Large intestine (tissue), 3 donors: ENCODE results near the gene SLC25A46. TPM values are rescaled to one million over a fixed set of nuclear protein-coding genes. Genes with fewer than 3 reads are reported as not detected.
"Not testable (repeated sequence)": the region's sequence is repeated elsewhere in the genome, so short reads cannot be mapped to it uniquely, and the experiment has no call there.

Experiments
- DNase-seq, 2 donors: peaks; one replicate each; pipeline versions ENCODE4 v3.0.0 to v3.0.0-alpha.2; 2013
- H3K27ac ChIP-seq: one replicate; pipeline ENCODE4 v1.5.1; 2013; ENCODE audit warnings: low read length
- H3K27me3 ChIP-seq: 2 replicates; pipeline ENCODE4 v1.6.1; 2013; ENCODE audit warnings: low read length; ENCODE audit not compliant: control insufficient read depth, insufficient read depth
- H3K36me3 ChIP-seq: 2 replicates; pipeline ENCODE4 v1.6.1; 2013; ENCODE audit warnings: low read length; ENCODE audit not compliant: control insufficient read depth, insufficient read depth
- H3K4me1 ChIP-seq: one replicate; pipeline ENCODE4 v1.6.1; 2013; ENCODE audit warnings: low read length; ENCODE audit not compliant: control insufficient read depth, insufficient read depth
- H3K4me3 ChIP-seq: one replicate; pipeline ENCODE4 v1.5.1; 2013; ENCODE audit warnings: low read length
- H3K9me3 ChIP-seq: one replicate; pipeline ENCODE4 v1.6.1; 2013; ENCODE audit warnings: mild to moderate bottlenecking, low read depth, low read length, moderate library complexity; ENCODE audit not compliant: control insufficient read depth
- WGBS: methylation state at CpG from one replicate; pipeline ENCODE4 v1.1.5; 2013; ENCODE audit warnings: low lambda C conversion rate; ENCODE audit not compliant: insufficient coverage; 5-methylcytosine and 5-hydroxymethylcytosine counted together
- polyA plus RNA-seq: library from polyadenylated mRNA; unstranded; fragments of 120-200 nt; gene quantifications from one replicate; pipeline ENCODE4 v1.2.1, GENCODE V29; 2013

Gene SLC25A46
- polyA plus RNA-seq, 1 donor = 48.3 TPM

DNA sequence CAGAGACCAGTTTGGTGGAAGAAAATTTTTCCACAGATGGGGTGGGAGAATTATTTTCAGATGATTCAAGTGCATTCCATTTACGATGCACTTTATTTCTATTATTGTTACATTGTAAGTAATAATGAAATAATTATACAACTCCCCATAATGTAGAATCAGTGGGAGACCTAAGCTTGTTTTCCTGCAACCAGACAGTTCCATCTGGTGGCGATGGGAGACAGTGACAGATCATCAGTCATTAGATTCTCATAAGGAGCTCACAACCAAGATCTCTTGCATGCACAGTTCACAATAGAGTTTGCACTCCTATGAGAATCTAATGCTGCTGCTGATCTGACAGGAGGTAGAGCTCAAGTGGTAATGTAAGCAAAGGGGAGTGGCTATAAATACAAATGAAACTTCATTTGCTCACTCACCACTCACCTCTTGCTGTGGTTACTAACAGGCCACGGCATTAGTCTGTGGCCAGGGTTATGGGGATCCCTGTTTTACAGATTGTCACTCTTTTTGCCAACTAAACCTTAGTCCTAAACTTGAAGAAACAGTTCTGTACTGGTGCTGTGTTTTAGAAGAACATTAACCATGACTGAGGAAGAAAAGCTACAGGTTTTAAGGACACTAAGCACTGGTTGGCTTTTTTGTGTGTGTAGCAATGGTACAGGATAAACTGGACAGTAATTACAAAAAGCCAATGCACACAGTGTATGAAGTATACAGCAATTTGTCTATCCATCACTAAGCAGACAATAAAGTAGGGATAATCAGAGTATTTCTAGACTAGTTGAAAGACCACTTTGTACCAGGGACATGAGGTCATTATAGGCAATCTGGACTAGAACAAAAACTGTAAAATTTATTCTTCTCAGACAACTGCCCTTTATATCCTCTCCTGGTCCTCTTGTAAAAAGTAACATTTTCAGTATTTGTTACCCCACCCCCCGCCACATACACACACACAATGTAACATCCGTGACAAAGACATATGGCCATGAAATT is 22.3 kb upstream of the SLC25A46 start:
- Histone ChIP-seq H3K36me3 (no peaks in the 10 kb centered on the region), H3K4me3 (no peak overlapping the region), H3K27me3 (no peaks in the 10 kb centered on the region), H3K4me1 (no peaks in the 10 kb centered on the region), H3K9me3 (no peaks in the 10 kb centered on the region), H3K27ac (no peak overlapping the region)
- 100% methylated on average over 1 of the region's 5 CpGs for WGBS
- DNase-seq = no peak

DNA sequence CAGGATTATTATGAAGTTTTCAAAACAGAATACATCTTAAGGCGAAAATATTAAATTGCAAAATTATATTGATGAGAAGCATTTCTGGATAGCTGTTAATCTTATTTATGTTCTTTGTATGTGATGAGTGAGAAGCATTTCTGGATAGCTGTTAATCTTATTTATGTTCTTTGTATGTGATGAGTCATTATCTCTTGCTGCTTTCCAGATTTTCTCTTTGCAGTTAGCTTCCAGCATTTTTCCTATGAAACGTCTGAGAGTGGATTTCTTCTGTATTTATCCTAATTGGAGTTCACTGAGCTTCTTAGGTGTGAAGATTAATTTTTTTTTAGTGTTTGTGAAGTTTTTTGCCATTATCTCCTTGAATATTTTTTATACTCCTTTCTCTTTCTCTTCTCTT is 20.5 kb upstream of the SLC25A46 start:
- H3K36me3 ChIP-seq = no peaks in the 10 kb centered on the region
- no peaks in the 10 kb centered on the region for H3K9me3 ChIP-seq
- H3K4me3 ChIP-seq = no peak overlapping the region
- H3K4me1 ChIP-seq = no peaks in the 10 kb centered on the region
- 72% methylated on average over 2 of the region's 2 CpGs for WGBS
- no peak for DNase-seq
- no peaks in the 10 kb centered on the region for H3K27me3 ChIP-seq
- no peak overlapping the region for H3K27ac ChIP-seq

DNA sequence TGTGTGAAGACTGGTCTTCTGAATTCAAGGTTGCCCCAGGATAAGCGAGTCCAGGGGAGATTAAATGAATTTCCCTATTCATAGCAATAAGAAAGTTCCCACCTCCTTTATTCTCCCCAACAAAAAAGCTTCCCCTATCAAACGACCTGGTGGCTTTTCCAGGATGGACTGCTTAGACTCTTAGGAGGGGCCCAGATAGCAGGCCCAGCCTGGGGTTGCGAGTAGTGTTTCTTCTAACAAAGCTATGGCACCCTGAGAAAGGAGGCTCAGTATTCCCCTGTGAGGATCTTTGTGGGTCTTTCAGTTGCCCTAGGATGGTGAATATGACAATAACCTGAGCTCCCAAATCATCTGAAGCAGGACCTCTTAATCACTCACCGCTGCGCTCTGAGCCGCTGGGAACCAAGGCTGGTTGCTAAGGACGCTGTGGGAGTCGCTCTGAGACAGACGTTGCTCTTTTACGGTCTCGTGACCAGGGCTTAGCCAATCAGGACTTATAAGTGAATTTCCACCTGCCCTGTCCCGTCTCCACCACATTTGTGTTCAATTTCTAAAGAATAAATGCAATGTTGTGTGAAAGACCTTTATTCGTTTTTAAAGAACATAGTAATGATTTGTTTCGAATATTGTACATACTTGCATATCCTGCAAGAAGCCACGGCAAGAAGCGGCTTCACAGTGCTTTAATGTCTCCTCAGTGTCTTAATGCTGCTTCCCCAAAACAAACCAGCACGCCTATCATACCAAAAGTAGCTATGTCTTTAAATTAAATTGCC is 12.4 kb upstream of the SLC25A46 start, which contains the start of gene TMEM232:
Gene TMEM232, minus strand, starts transcription at position 423 of the 776 bp plus-strand sequence. CDS start 59,319 bp downstream, outside the sequence.
- peak within 1 kb of the TSS; percentile 35 for H3K27ac ChIP-seq
- H3K36me3 ChIP-seq = no peaks in the 10 kb centered on the region
- no peaks in the 10 kb centered on the region for H3K27me3 ChIP-seq
- H3K4me1 ChIP-seq = no peaks in the 10 kb centered on the region
- WGBS = 0% methylated on average over 2 of the region's 17 CpGs
- peak; percentile 66 to 83 for DNase-seq
- peak within 1 kb of the TSS; percentile 58 for H3K4me3 ChIP-seq
- H3K9me3 ChIP-seq = no peaks in the 10 kb centered on the region

DNA sequence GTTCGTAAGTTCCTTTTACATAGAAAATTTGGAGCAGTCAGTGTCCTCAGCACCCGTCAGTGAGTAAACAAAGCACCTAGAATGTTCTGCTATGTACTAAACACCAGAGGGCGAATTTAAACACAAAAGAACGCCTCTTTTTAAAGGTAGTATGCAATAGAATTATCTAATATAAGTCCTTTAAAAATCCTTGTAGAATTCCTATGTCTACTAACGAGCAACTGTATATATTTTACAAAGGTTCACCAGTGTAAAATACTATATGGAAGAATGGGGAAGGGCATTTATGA is 11.8 kb upstream of the SLC25A46 start:
- Histone ChIP-seq H3K9me3 (no peaks in the 10 kb centered on the region), H3K4me3 (peak overlapping the region; percentile 58), H3K27ac (peak overlapping the region; percentile 35), H3K36me3 (no peaks in the 10 kb centered on the region), H3K27me3 (no peaks in the 10 kb centered on the region), H3K4me1 (no peaks in the 10 kb centered on the region)
- DNase-seq = no peak
- WGBS = 40% methylated on average over 3 of the region's 5 CpGs

DNA sequence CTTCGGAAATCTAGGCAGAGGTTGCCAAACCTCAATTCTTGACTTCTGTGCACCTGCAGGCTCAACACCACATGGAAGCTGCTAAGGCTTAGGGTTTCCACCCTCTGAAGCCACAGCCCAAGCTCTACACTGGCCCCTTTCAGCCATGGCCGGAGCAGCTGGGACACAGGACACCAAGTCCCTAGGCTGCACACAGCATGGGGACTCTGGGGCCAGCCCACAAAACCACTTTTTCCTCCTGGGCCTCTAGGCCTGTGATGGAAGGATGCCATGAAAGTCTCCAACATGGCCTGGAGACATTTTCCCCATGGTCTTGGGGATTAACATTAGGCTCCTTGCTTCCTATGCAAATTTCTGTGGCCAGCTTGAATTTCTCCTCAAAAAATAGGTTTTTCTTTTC is 7.3 kb upstream of the SLC25A46 start:
- no CpG with 5 or more reads among the region's 2 CpGs for WGBS
- H3K9me3 ChIP-seq, H3K36me3 ChIP-seq, H3K27me3 ChIP-seq, DNase-seq, H3K4me3 ChIP-seq, H3K4me1 ChIP-seq, H3K27ac ChIP-seq: not testable (repeated sequence)

DNA sequence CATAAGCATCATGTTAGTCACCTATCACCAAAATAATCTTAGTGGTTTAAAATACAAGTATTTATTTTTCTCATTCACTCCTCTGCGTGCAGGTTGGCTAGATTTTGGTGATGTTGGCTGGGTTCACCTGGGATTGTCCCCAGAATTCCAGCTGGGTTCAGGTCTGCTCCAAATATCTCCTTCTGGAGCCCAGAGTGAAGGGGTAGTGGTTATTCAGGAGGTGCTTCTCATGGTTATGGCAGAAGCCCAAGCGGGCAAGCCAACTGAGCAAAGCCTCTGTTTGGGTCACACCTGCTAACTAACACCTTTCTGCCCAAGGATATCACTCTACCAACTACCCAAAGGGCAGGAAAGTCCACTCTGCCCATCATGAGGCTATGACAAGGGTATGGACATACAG is 4.7 kb upstream of the SLC25A46 start:
- DNase-seq = no peak
- Histone ChIP-seq H3K4me1 (no peaks in the 10 kb centered on the region), H3K36me3 (no peaks in the 10 kb centered on the region), H3K27ac (no peak overlapping the region), H3K27me3 (no peaks in the 10 kb centered on the region), H3K4me3 (no peak overlapping the region), H3K9me3 (no peaks in the 10 kb centered on the region)
- no CpG with 5 or more reads among the region's 2 CpGs for WGBS

DNA sequence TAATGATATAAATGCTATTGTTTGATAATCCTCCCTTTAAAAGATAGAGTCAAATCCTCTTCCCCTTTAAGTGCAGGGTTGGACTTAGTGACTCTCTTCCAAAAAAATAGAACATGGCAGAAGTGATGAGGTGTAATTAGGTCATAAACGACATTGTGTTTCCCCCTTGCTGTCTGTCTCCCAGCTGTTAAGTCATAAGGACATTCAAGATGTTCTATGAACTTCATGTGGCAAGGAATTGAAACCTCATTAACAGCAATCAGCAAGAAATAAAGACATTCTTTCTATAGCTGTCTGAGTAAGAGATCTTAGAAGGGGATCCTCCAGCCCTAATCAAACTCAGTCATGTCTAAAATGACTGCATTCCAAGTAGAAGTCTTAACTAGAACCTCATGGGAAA is 3.3 kb upstream of the SLC25A46 start:
- no peak overlapping the region for H3K4me3 ChIP-seq
- no peaks in the 10 kb centered on the region for H3K27me3 ChIP-seq
- H3K9me3 ChIP-seq = no peaks in the 10 kb centered on the region
- DNase-seq = peak in 1 of 2 donors; percentile 9
- peaks cover 3% of the 10 kb centered on the region for H3K4me1 ChIP-seq
- no CpG with 5 or more reads among the region's 1 CpG for WGBS
- H3K36me3 ChIP-seq = no peaks in the 10 kb centered on the region
- no peak overlapping the region for H3K27ac ChIP-seq

DNA sequence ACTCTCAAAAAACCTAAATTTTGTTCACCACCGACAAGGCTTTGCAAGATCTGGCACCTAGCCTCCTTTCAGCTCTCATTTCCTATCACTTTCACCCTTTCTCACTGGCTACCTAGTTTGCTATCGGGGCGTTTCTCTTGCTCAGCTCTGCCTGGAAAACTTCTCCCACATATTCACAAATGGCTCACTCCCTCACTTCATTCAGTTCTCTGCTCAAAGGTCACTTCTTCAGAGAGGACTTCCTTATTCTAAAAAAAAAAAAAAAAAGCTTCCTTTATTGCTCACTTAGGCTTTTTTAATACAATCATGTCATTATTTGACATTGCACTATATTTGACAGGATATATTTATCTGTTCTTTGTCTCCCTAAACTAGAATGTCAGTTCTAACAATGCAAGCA is 2.1 kb upstream of the SLC25A46 start:
- Histone ChIP-seq H3K9me3 (no peaks in the 10 kb centered on the region), H3K27me3 (no peaks in the 10 kb centered on the region), H3K36me3 (no peaks in the 10 kb centered on the region), H3K4me1 (peaks cover 3% of the 10 kb centered on the region), H3K27ac (peak overlapping the region; percentile 65), H3K4me3 (peak overlapping the region; percentile 15)
- WGBS = no CpG with 5 or more reads among the region's 3 CpGs
- DNase-seq = peak; percentile 63 to 83

DNA sequence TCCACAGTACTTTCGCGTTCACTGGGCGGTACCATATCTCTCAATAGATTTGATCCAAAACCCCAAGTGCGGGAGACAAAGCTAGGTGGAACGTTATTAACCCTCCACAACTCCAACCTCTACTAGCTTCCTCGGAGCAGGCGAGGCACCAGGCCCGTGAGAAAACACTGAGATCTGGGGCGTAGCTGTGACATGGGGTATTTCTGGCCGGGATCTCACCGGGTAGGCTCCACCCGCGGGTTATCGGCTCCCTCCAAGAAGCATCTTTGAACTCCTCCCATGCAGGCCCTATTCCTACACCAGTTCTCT is 350 bp upstream of the SLC25A46 start:
- WGBS = no CpG with 5 or more reads among the region's 14 CpGs
- Histone ChIP-seq H3K27me3 (no peaks in the 10 kb centered on the region), H3K36me3 (no peaks in the 10 kb centered on the region), H3K4me3 (peak overlapping the region; percentile 94), H3K4me1 (peaks cover 3% of the 10 kb centered on the region), H3K27ac (peak overlapping the region; percentile 90), H3K9me3 (no peaks in the 10 kb centered on the region)
- no peak for DNase-seq

DNA sequence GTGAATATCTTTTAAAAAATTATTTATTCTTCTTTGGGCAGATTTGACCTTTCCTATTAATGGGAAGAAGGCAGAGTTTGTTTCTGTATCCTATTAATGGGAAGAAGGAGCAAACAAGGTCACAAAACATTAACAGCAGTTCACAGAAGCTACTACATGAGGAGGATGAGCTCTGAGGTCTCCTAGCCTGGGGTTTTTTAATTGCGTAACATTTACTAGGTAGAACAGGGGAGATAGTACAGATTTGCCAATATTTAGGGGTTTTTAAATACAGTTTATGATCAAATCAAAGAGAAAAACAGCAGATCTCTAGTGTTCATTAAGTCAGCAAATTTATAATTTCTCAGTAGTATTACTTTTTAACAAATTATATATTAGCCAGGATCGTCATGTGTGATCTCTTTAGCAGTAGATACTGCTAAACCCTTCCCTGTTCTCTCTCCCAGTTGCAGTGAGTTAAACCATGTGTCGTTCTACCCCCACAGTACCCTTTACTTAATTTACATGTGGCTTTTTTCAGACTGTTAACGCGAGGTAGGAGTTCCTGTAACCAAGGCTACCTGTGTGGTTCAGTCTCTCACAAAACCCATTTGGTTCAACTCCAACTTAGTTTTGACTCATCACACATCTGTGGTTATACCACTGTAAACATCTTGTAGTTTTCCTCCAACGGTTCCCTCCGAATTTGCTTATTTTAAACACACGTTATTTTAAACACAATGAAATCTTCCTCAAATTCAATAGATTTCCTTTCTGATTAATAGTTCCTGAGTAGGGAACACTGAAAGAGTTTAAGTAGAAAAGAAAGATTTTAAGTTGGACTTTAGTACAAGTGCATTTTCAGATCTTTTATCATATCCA is 13.3 kb downstream of the SLC25A46 start:
- DNase-seq = no peak
- no peaks in the 10 kb centered on the region for H3K4me1 ChIP-seq
- H3K27me3 ChIP-seq = no peaks in the 10 kb centered on the region
- 81% methylated on average over 3 of the region's 8 CpGs for WGBS
- no peak overlapping the region for H3K27ac ChIP-seq
- H3K36me3 ChIP-seq = peaks cover 26% of the 10 kb centered on the region
- H3K9me3 ChIP-seq = no peaks in the 10 kb centered on the region
- no peak overlapping the region for H3K4me3 ChIP-seq
